ENCODE data around the gene MRPS12.
A peak's percentile ranks its signal among the peaks of the same experiment; 100 is the strongest.
"Not testable (repeated sequence)": the region's sequence is repeated elsewhere in the genome, so short reads cannot be mapped to it uniquely, and the experiment has no call there.

The MRPS12 gene

GRCh38 chr19:38942471-38943181 lies 11.9 kb downstream of the MRPS12 start:
- DNase-seq = no peak

GRCh38 chr19:38944981-38945506 lies 14.3 kb downstream of the MRPS12 start:
- DNase-seq = no peak

GRCh38 chr19:38945562-38946228 lies 15.0 kb downstream of the MRPS12 start:
- DNase-seq = no peak

- no peak for DNase-seq
These were observed 15.7 kb downstream of the MRPS12 start for GRCh38 chr19:38946229-38947010.

GRCh38 chr19:38949580-38950367 lies 19.0 kb downstream of the MRPS12 start:
- peak; percentile 82 for DNase-seq

GRCh38 chr19:38951187-38951586 lies 20.4 kb downstream of the MRPS12 start:
- DNase-seq = no peak

GRCh38 chr19:38952395-38953165 lies 21.8 kb downstream of the MRPS12 start:
- no peak for DNase-seq

GRCh38 chr19:38953677-38954076 lies 22.9 kb downstream of the MRPS12 start:
- DNase-seq = no peak

GRCh38 chr19:38956264-38956663 lies 25.5 kb downstream of the MRPS12 start:
- no peak for DNase-seq

- no peak for DNase-seq
These were observed 27.6 kb downstream of the MRPS12 start for GRCh38 chr19:38958301-38958700.

GRCh38 chr19:38959618-38960017 lies 28.9 kb downstream of the MRPS12 start:
- DNase-seq = no peak

- DNase-seq = no peak
These were observed 34.0 kb downstream of the MRPS12 start for GRCh38 chr19:38964738-38965137.

GRCh38 chr19:38966149-38966548 lies 35.4 kb downstream of the MRPS12 start:
- not testable (repeated sequence) for DNase-seq

- DNase-seq = no peak
These were observed 40.2 kb downstream of the MRPS12 start for GRCh38 chr19:38970664-38971532.

GRCh38 chr19:38971672-38972071 lies 40.9 kb downstream of the MRPS12 start:
- no peak for DNase-seq

- DNase-seq = no peak
These were observed 44.0 kb downstream of the MRPS12 start for GRCh38 chr19:38974624-38975213.

- no peak for DNase-seq
These were observed 44.6 kb downstream of the MRPS12 start, which contains the start of gene FBXO17 for GRCh38 chr19:38975214-38975860. FBXO17 (minus strand) TSS chr19:38975742; CDS start chr19:38950319, 25,423 bp downstream.

- no peak for DNase-seq
These were observed 45.1 kb downstream of the MRPS12 start for GRCh38 chr19:38975861-38976271.

- DNase-seq = no peak
These were observed 46.9 kb downstream of the MRPS12 start for GRCh38 chr19:38977445-38978325.
